ENCODE data around the gene PDIA3. TPM values are rescaled to one million over a fixed set of nuclear protein-coding genes. Genes with fewer than 3 reads are reported as not detected.

PDIA3 gene
- total RNA-seq, 1 donor from 2014 or later, result 777 TPM

DNA sequence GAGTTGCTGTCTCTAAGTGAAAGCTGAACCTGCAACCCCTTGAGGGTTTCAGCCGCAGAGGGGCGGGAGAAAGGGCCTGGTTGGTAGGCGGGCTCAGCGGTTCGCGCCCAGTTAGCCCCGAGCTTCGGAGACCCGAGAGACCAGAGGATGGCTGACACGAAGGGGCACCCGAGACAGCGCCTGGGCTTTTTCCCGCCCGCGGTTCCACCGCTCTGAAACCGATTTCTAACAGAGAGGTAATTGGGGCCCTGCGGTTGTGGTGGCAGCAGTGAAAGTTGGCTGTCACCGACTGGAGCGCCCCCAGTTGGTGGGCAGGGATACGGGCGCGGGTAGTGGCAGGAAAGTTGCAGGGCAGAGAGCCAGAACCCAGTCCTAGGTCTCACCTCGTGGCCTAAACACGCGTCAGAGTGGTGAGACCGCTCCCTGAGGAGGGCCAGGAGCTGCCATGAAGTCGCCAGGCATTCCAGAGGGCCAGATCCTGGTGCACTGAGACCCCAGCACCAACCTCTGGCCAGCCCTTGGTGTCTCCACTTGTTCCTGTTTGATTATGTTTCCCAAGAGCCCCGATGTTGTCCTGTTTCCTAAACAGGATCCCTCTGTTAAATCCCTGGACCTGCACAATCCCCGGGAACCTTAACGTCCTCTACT, 31.2 kb downstream of the PDIA3 start:
- Mint-ChIP-seq H3K4me3 (ENCODE audit: unreplicated experiment) (peak overlapping the region; percentile 82), H3K9me3 (ENCODE audit: unreplicated experiment) (peaks cover 3% of the 10 kb centered on the region), H3K27ac (ENCODE audit: unreplicated experiment) (no peak overlapping the region), H3K27me3 (ENCODE audit: low read depth, unreplicated experiment) (peaks cover under 1% of the 10 kb centered on the region), H3K36me3 (ENCODE audit: low read depth, unreplicated experiment) (peaks cover 5% of the 10 kb centered on the region), H3K4me1 (ENCODE audit: low read depth, unreplicated experiment) (no peaks in the 10 kb centered on the region)
- no peaks in the 10 kb centered on the region for H3K9me3 ChIP-seq (ENCODE audit: insufficient read depth, low read depth, low read length)
- TF ChIP-seq EZH2 (IDR thresholded peaks at IDR 0.05; ENCODE audit: insufficient read depth, low read length) (no peak), CTCF (IDR thresholded peaks at IDR 0.05; ENCODE audit: insufficient read depth, low read depth, low read length) (peak; percentile 45)
- peak overlapping the region; percentile 93 for H3K4me2 ChIP-seq (ENCODE audit: low read length)
- H3K36me3 ChIP-seq (ENCODE audit: insufficient read depth, low read length), result peaks cover 13% of the 10 kb centered on the region
- H3K79me2 ChIP-seq (ENCODE audit: insufficient read depth, low read length), result no peaks in the 10 kb centered on the region
- H4K20me1 ChIP-seq (ENCODE audit: insufficient read depth, low read length), result peaks cover 15% of the 10 kb centered on the region
- peak overlapping the region; percentile 81 for H3K4me3 ChIP-seq (ENCODE audit: insufficient read depth, low read depth, low read length)
- H3K27ac ChIP-seq (ENCODE audit: low read depth, low read length), result peak overlapping the region; percentile 25
- peak overlapping the region; percentile 89 for H2AFZ ChIP-seq (ENCODE audit: low read depth, low read length)
- FAIRE-seq (no peak), DNase-seq (ENCODE audit: low read depth) (peak; percentile 65)
- no peaks in the 10 kb centered on the region for H3K27me3 ChIP-seq (ENCODE audit: insufficient read depth, low read length)
- peak overlapping the region; percentile 75 for H3K9ac ChIP-seq (ENCODE audit: low read length)
- H3K4me1 ChIP-seq (ENCODE audit: insufficient read depth, low read length), result peaks cover 8% of the 10 kb centered on the region

GRCh38 chr15:43779016-43779415, 32.8 kb downstream of the PDIA3 start:
- H3K4me3 Mint-ChIP-seq (ENCODE audit: unreplicated experiment), result peak overlapping the region; percentile 18
- peaks cover 3% of the 10 kb centered on the region for H3K9me3 Mint-ChIP-seq (ENCODE audit: unreplicated experiment)
- peaks cover 7% of the 10 kb centered on the region for H4K20me1 ChIP-seq (ENCODE audit: insufficient read depth, low read length)

More at GRCh38 chr15:43779016-43779415, 32.8 kb downstream of the PDIA3 start:
- Histone ChIP-seq H2AFZ (ENCODE audit: low read depth, low read length) (no peak overlapping the region), H3K4me2 (ENCODE audit: low read length) (no peak overlapping the region), H3K4me1 (ENCODE audit: insufficient read depth, low read length) (peaks cover 8% of the 10 kb centered on the region), H3K79me2 (ENCODE audit: insufficient read depth, low read length) (no peaks in the 10 kb centered on the region), H3K9me3 (ENCODE audit: insufficient read depth, low read depth, low read length) (no peaks in the 10 kb centered on the region), H3K9ac (ENCODE audit: low read length) (no peak overlapping the region), H3K27me3 (ENCODE audit: insufficient read depth, low read length) (no peaks in the 10 kb centered on the region), H3K4me3 (ENCODE audit: insufficient read depth, low read depth, low read length) (no peak overlapping the region), H3K27ac (ENCODE audit: low read depth, low read length) (no peak overlapping the region), H3K36me3 (ENCODE audit: insufficient read depth, low read length) (peaks cover under 1% of the 10 kb centered on the region)
- Mint-ChIP-seq H3K27ac (ENCODE audit: unreplicated experiment) (no peak overlapping the region), H3K27me3 (ENCODE audit: low read depth, unreplicated experiment) (peaks cover 2% of the 10 kb centered on the region), H3K4me1 (ENCODE audit: low read depth, unreplicated experiment) (no peaks in the 10 kb centered on the region), H3K36me3 (ENCODE audit: low read depth, unreplicated experiment) (peaks cover 5% of the 10 kb centered on the region)
- DNase-seq (ENCODE audit: low read depth), result no peak
- TF ChIP-seq EZH2 (IDR thresholded peaks at IDR 0.05; ENCODE audit: insufficient read depth, low read length) (no peak), CTCF (IDR thresholded peaks at IDR 0.05; ENCODE audit: insufficient read depth, low read depth, low read length) (no peak)
- FAIRE-seq, result no peak
